ENCODE data around the gene AZU1.
A peak's percentile ranks its signal among the peaks of the same experiment; 100 is the strongest.
"Not testable (repeated sequence)": the region's sequence is repeated elsewhere in the genome, so short reads cannot be mapped to it uniquely, and the experiment has no call there.

Gene AZU1

DNA sequence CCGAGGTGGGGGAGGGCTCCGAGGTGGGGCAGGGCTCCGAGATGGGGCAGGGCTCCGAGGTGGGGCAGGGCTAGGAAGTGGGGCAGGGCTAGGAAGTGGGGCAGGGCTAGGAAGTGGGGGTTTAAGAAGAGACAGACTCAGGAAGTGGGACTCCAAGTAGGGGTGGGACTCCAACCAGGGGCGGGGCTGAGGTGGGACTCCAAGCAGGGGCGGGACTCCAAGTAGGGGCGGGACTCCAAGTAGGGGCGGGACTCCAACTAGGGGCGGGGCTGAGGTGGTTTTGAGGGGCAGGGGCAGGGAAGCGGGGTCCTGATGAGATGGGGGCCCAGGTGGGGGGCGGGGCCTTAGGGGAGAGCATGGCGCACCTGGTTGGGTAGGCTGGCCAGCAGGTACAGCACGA lies 45.4 kb downstream of the AZU1 start:
- ATAC-seq (ENCODE audit: low read depth) (peak; percentile 73), DNase-seq (ENCODE audit: low spot score) (no peak)
- Histone ChIP-seq H3K27ac (ENCODE audit: poor library complexity, severe bottlenecking) (peak overlapping the region; percentile 91), H3K27me3 (ENCODE audit: insufficient read depth, poor library complexity, severe bottlenecking) (no peaks in the 10 kb centered on the region), H3K36me3 (ENCODE audit: low read depth) (peaks cover 23% of the 10 kb centered on the region), H3K9me3 (ENCODE audit: severe bottlenecking) (no peaks in the 10 kb centered on the region), H3K4me1 (ENCODE audit: insufficient read depth, poor library complexity, severe bottlenecking) (peaks cover 17% of the 10 kb centered on the region), H3K4me3 (ENCODE audit: severe bottlenecking) (no peak overlapping the region)
- no peak for TF ChIP-seq CTCF (IDR thresholded peaks at IDR 0.05; ENCODE audit: poor library complexity, severe bottlenecking)

DNA sequence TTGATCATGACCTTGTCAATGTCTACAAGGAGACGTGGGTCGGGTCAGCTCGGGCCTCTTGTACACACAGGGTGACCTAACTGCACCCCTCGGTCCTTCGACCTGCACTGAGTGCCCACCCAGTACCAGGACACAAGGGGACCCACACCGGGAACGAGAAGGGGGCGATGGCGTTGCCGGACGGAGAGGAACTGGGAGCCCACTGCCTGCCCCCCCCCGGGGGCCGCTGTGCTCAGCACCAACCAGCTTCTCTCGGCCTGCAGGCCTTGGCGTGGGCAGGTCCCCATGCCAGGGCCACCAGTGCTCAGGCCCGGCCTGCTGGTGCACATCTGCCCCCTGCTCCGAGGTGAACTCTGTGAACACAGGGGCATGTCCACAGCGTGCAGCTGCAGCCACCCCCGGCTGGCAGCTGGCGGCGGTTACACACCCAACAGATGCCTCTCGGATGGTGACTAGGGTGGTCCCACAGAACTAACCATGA lies 46.0 kb downstream of the AZU1 start:
- peaks cover 17% of the 10 kb centered on the region for H3K4me1 ChIP-seq (ENCODE audit: insufficient read depth, poor library complexity, severe bottlenecking)
- peak overlapping the region; percentile 91 for H3K27ac ChIP-seq (ENCODE audit: poor library complexity, severe bottlenecking)
- no peaks in the 10 kb centered on the region for H3K27me3 ChIP-seq (ENCODE audit: insufficient read depth, poor library complexity, severe bottlenecking)
- no peak for TF ChIP-seq CTCF (IDR thresholded peaks at IDR 0.05; ENCODE audit: poor library complexity, severe bottlenecking)
- peaks cover 18% of the 10 kb centered on the region for H3K36me3 ChIP-seq (ENCODE audit: low read depth)
- H3K9me3 ChIP-seq (ENCODE audit: severe bottlenecking): no peaks in the 10 kb centered on the region
- no peak for DNase-seq (ENCODE audit: low spot score)
- ATAC-seq (ENCODE audit: low read depth): no peak
- H3K4me3 ChIP-seq (ENCODE audit: severe bottlenecking): no peak overlapping the region

- Histone ChIP-seq H3K27me3 (ENCODE audit: insufficient read depth, poor library complexity, severe bottlenecking) (no peaks in the 10 kb centered on the region), H3K36me3 (ENCODE audit: low read depth) (0 out of 2 replicates have a peak, but pooled peaks cover 7% of the 10 kb centered on the region), H3K27ac (ENCODE audit: poor library complexity, severe bottlenecking) (no peak overlapping the region), H3K4me1 (ENCODE audit: insufficient read depth, poor library complexity, severe bottlenecking) (peaks cover 8% of the 10 kb centered on the region), H3K9me3 (ENCODE audit: severe bottlenecking) (no peaks in the 10 kb centered on the region), H3K4me3 (ENCODE audit: severe bottlenecking) (no peak overlapping the region)
- ATAC-seq (ENCODE audit: low read depth) (no peak), DNase-seq (ENCODE audit: low spot score) (no peak)
- no peak for TF ChIP-seq CTCF (IDR thresholded peaks at IDR 0.05; ENCODE audit: poor library complexity, severe bottlenecking)
Measured at GRCh38 chr19:875265-875879, 47.7 kb downstream of the AZU1 start.

GRCh38 chr19:876089-876488 lies 48.5 kb downstream of the AZU1 start:
- Histone ChIP-seq H3K27ac (ENCODE audit: poor library complexity, severe bottlenecking) (no peak overlapping the region), H3K36me3 (ENCODE audit: low read depth) (peaks cover 7% of the 10 kb centered on the region; the same call in 1 of the 2 replicates), H3K4me3 (ENCODE audit: severe bottlenecking) (no peak overlapping the region), H3K9me3 (ENCODE audit: severe bottlenecking) (no peaks in the 10 kb centered on the region), H3K27me3 (ENCODE audit: insufficient read depth, poor library complexity, severe bottlenecking) (no peaks in the 10 kb centered on the region), H3K4me1 (ENCODE audit: insufficient read depth, poor library complexity, severe bottlenecking) (peaks cover 8% of the 10 kb centered on the region)
- no peak for TF ChIP-seq CTCF (IDR thresholded peaks at IDR 0.05; ENCODE audit: poor library complexity, severe bottlenecking)
- DNase-seq (ENCODE audit: low spot score) (no peak), ATAC-seq (ENCODE audit: low read depth) (no peak)

- Histone ChIP-seq H3K9me3 (ENCODE audit: severe bottlenecking) (no peaks in the 10 kb centered on the region), H3K4me1 (ENCODE audit: insufficient read depth, poor library complexity, severe bottlenecking) (peaks cover 8% of the 10 kb centered on the region), H3K36me3 (ENCODE audit: low read depth) (peaks cover 13% of the 10 kb centered on the region), H3K4me3 (ENCODE audit: severe bottlenecking) (no peak overlapping the region), H3K27me3 (ENCODE audit: insufficient read depth, poor library complexity, severe bottlenecking) (no peaks in the 10 kb centered on the region), H3K27ac (ENCODE audit: poor library complexity, severe bottlenecking) (no peak overlapping the region)
- ATAC-seq (ENCODE audit: low read depth) (no peak), DNase-seq (ENCODE audit: low spot score) (no peak)
- TF ChIP-seq CTCF (IDR thresholded peaks at IDR 0.05; ENCODE audit: poor library complexity, severe bottlenecking): no peak
Measured at GRCh38 chr19:876780-877314, 49.2 kb downstream of the AZU1 start.

DNA sequence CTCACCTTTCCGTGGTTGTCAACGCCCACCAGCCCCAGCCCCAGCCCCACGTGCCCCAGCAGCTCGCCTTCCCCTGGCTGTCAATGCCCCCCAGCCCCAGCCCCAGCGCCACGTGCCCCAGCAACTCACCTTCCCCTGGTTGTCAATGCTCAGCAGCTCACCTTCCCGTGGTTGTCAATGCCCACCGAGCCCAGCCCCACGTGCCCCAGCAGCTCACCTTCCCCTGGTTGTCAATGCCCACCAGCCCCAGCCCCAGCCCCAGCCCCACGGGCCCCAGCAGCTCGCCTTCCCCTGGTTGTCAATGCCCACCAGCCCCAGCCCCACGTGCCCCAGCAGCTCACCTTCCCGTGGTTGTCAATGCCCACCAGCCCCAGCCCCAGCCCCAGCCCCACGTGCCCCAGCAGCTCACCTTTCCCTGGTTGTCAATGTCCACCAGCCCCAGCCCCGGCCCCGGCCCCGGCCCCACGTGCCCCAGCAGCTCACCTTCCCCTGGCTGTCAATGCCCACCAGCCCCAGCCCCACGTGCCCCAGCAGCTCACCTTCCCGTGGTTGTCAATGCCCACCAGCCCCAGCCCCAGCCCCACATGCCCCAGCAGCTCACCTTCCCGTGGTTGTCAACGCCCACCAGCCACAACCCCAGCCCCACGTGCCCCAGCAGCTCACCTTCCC lies 50.5 kb downstream of the AZU1 start:
- not testable (repeated sequence) for DNase-seq (ENCODE audit: low spot score); H3K9me3 ChIP-seq (ENCODE audit: severe bottlenecking); H3K4me3 ChIP-seq (ENCODE audit: severe bottlenecking); ATAC-seq (ENCODE audit: low read depth); H3K27ac ChIP-seq (ENCODE audit: poor library complexity, severe bottlenecking); H3K4me1 ChIP-seq (ENCODE audit: insufficient read depth, poor library complexity, severe bottlenecking); H3K27me3 ChIP-seq (ENCODE audit: insufficient read depth, poor library complexity, severe bottlenecking)
- H3K36me3 ChIP-seq (ENCODE audit: low read depth): peaks cover 23% of the 10 kb centered on the region

All from RWPE2 (cell line).